Measurements from ENCODE around the gene OR8H1.

The OR8H1 gene, protein sequence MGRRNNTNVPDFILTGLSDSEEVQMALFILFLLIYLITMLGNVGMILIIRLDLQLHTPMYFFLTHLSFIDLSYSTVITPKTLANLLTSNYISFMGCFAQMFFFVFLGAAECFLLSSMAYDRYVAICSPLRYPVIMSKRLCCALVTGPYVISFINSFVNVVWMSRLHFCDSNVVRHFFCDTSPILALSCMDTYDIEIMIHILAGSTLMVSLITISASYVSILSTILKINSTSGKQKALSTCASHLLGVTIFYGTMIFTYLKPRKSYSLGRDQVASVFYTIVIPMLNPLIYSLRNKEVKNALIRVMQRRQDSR

DNA sequence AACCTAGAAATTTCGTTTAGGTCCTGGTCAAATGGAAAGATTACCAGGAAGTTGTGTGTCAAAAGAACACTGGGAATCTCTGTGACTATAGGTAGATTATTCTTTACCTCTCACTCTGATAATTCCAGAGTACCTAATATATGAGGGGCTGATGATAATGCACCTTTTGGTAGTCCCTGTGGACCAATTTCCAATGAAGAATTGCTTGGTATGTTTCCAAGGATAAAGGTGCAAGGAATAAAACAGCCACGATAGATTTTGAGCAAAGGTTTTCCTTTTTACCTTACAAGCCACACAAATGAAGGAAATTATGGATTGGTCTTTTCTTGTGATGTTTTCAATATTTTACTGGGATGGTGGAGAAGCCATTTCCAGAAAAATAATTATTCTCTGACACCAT is at the start of gene OR8H1:
Gene OR8H1 (minus strand): TSS at position 101 of the 400 bp plus-strand sequence. CDS start 1,192 bp downstream, outside the sequence.
- no peak for DNase-seq

DNA sequence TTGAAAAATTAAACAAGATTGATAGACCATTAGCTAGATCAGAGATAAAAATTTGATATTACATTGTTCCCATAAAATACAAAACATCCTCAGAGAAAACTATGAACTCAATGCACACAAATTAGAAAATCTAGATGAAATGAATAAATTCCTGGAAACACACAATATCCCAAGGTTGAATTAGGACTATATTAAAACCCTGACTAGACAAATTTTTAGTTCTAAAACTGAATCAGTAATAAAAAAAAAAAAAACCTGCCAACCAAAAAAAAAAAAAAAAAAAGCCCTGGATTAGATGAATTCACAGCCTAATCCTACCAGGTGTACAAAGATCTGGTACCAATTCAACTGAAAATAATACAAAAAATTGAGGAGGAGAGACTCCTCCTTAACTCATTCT is 48.2 kb upstream of the OR8H1 start:
- no peak for DNase-seq

DNA sequence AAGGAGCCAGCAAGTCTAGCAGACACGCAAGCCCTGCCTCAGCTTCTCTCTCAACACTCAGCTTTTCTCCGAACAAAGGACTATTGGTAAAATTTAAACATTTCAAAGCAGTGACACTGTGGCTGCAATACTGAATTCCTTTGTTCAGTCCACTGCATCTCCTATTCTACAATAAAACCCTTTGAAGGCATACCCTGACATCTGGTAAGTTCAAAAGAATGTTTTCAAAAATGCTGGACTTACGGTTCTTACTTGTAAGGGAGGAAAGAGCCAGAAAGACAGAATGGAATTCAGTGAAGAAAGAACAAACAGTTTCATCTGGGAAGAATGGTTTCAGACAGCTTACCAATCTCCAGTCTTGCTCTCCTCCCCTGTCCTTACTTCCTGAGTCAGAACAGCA is 41.1 kb upstream of the OR8H1 start:
- DNase-seq = no peak

DNA sequence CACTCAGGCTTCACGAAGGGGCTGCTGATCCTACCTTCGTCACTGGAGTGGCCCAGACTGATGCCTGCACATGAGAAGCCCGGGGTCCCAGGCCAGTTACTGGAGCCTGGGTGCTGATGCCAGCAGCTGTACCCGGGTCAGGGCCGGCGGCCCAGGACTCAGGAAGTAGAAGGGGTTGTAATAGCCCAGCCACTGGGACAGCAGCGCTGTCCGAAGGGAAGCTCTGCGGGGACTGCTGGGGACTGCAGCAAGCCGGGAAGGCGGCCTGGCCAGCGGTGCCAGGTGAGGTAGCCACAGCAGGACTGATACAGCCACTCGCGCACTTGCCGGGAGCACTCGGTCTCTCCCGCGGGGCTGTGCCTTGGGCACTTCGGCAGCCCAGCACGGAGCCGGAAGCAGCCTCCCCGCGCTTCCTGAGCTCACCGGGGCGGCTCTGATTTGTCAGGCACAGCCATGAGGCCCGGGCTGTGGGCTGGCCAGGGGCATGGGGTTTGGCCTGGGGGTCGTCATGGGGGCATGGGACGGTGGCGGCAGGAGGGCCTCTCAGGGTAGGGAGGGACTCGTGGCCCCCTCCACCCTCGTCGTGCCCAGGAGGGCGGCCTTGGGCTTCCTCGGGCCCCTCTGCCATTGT is 39.9 kb upstream of the OR8H1 start:
- DNase-seq = no peak

DNA sequence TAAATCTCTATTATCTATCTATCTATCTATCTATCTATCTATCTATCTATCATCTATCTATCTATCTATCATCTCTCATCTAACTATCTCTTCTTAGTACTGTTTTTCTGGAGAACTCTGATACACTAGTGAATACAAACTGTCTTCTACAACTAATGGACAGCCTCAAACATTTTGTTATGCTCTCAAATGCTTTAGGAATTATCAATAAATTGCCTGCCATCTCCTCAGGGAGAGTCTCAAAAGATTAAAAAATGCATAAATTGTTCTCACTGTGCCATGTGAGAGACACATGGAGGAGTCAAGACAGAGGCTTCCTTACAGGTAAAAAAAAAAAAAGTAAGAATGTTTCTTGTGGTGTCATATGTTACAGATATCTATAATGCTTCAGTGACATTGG is 22.8 kb upstream of the OR8H1 start, which contains the start of gene OR8K3:
Gene OR8K3 (plus strand): TSS at position 301 of the 400 bp plus-strand sequence. CDS start 3,163 bp downstream, outside the sequence.
- DNase-seq = no peak

DNA sequence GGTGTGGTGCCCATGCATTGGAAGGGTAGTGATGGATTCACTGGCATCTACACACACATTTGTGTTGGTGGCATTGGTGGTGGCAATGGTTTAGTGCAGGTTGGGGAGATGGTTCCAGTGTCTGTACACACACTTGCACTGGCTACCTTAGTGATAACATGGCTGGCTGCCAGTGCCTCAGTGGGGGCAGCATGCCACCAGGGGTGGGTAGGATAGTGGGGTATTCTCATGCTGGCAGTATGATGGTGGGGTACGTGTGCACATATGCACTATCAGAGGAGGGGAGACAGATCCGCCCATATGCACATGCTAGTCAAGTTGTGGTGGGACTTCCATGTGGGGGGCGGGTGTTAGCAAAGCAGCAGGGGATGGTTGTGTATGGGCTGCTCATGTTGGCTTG is 15.8 kb upstream of the OR8H1 start:
- DNase-seq = no peak

DNA sequence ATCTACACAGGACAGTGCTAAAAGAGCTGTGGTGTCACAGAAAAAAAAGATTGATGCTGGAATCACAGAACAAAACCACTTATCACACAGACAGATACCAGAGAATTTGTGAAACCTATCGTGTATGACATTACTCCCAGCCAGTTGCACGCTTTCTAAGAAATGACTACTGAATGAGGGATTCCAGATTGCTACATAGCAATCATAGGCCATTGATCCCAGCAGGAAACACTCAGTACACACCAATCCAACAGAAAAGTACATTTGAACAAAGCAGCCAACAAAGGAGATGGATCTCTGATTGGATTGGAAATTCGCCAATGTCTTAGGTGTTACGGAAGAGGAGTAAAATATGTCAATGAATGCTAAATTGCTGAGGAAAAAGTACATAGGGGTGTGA is 4.8 kb upstream of the OR8H1 start:
- DNase-seq = no peak

DNA sequence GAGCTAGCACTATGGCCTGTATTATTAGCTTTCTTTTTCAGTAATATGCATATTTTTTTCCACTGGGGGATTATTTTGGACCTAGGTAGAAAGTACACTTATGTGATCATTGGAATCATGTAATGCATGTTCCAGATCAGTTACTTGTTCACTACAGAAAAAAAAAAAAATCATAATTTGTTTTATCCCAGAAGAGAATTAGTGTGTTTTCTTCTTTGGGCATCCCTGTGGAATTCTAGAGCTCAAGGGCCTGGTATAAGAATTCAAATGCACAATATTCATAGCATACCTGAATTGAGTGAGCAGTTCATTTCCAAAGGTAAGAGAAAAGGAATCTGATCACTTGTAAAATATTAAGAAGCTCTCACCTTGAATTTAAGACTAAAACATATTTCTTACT is 18.2 kb downstream of the OR8H1 start, which contains the start of gene OR5T1:
Gene OR5T1 (plus strand): TSS at position 301 of the 400 bp plus-strand sequence. CDS start 1,485 bp downstream, outside the sequence.
- no peak for DNase-seq

DNA sequence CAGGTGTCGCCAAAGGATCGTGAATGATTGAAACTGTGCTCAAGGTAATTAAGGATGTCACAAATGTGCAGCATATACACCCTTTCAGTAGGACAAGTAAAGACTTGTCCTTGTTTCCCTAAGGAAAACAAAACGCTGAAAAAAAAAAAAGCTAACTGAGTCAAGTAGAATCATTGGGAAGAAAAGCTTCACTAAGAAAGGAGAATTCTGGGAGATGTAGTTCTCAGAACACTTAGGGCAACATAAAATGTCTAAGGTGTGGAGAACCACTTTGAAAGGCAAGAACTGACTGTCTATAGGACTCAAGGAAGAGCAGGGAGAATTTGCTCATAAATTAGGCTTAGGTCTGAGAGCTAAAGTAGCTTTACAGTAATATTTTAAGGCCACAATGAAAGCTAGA is 21.0 kb downstream of the OR8H1 start:
- DNase-seq = no peak

DNA sequence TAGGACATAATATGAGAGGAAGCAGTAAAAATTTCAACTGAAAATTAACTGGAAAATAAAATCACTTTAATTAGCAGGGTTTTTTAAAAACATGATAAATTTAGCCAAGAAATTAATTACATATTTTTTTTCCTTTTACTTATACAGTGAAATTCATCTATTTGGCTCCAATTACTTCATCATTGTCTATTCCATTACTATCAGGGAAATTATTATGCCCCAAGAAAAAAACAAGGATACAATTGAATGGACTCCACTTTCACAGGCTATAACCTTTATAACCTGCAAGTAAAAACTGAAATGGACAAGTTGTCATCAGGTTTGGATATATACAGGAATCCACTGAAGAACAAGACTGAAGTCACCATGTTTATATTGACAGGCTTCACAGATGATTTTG is 40.1 kb downstream of the OR8H1 start, which contains the start of gene OR5T3:
Gene OR5T3 (plus strand): TSS at position 301 of the 400 bp plus-strand sequence. CDS start 0 bp downstream, at position 301.
- DNase-seq = no peak
